ENCODE results near the gene PTPRN2.
A peak's percentile ranks its signal among the peaks of the same experiment; 100 is the strongest.

Gene PTPRN2

DNA sequence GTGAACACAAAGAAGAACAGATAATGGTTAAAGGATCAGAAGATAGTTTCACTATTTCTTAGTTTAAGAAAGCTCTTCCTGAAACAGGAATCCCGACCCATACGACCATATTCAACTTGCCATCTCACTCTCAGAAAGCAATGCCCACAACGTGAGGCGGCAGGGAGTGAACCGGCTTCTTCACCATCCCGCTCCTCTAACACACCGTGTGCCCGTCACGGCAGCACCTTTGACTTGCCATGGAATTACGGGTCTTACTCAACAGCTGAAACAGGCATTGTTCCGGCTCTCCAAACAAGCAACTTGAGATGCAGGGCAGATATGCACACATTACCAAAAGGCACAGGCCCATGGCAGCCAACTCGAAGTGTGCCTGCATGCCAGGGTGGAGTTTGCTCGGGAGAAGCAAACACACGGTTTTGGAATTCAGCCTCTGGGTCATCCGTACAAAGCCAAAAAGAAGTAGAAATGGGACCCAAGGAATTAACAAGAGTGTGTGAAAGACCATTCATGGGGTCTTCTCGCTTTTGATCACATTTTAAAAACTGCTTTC is 957.2 kb downstream of the PTPRN2 start:
- DNase-seq = no peak

DNA sequence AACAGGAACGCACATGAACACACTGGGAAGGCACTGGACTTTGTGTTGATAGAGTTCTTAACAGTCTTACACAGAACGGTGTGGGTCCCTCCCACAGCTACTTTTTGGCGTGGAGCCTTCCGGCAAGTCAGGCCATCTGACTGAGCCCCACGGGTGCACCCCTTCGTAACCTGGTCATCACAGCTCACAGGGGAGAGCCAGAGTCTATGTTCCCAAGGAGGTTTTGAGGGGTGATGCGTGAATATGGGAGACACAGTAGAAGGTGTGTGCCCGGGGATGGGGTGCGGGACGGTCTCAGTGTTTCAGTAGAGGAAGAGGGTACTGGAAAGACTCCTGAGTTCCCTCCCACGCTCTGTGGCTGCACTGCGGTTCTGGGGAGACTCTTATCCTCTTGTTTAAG is 959.2 kb downstream of the PTPRN2 start:
- no peak for DNase-seq

DNA sequence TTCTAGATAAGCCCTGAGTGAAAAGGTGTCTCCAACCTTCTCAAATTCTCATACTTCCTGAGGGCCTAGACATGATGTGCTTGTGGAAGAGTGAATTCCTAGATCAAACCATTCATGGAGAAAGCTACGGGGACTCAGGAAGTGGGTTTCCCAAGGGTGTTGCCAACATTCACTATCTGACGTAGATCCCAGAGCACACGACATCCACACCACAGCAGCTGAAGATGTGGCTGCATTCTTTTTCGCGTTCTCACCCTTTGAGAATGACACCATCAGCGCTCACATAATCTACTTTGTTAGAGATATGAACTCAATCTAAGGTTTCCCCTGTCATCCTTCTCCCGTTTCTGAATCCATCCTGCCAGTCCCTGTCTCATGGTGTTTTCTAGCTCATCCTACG is 960.0 kb downstream of the PTPRN2 start:
- no peak for DNase-seq

DNA sequence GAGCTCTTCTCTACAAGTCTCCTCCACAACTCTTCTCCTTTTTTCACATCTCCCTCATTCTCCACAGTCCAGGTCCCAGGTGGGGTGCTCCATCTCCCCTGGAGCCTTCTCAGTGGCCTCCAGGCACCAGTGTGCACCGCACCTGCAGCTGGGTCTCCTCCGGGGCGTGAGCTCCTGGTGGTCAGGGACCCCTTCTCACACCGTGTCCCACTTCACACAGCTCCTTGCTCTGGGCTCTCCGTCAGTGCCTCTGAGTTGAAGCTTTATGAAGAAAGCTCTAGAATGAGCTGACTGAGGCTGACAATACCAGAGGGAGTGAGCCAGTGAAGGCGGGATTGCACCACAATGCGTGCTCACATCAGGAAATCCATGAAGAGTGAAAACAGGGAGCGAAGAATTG is 960.6 kb downstream of the PTPRN2 start:
- DNase-seq = no peak

DNA sequence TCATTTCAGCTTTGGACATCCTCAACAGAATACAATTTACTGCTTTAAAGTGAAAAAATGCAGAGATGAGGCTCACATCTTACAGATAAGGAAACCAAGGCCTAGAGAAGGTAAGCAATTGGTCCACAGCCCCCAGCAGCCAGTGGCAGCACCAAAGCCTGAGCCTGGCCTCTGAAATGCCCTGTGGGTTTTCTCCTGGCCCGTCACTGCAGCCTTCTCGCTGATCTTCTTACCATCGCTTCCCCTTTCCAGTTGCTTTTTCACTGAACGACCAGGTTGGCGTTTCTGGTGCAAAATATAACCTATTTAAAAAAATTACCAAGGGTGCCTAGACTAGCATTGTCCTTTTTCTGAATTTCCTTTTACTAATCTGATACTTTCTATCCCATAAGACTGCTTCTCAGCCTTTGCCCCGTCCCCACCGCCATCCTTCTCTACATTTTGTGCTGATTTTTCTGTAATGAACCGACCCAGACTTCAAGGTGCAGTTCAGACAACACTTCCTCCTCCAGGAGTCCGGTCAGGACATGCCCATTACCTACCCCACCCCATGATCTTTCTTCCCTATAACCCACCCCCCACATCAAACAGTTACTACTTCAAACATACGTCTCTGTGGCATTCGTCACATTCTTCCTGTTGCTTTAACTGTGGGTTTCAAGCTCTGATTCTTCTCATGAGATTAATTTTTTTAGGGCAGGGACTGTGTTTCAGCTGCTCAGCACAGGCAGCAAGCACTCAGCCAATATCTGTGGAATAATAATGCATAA is 961.5 kb downstream of the PTPRN2 start:
- DNase-seq = no peak

DNA sequence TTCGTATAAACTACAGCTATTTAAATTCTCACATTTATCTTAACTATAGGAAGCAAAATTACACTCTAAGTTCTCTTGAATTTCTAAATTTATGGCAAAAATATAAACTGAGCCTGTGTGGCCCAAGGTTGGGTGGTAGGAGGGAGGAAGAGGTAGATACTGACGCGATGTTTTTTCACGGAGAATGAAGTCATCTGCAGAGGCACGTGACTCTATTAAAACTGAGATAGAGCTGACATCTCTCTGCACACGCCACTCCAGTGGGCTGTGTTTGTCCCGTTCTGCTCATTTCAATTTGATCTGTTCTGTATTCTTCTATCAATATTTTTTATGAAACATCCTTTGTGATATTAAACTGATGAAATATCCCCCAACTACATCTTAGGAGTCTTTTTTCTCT is 964.1 kb downstream of the PTPRN2 start:
- DNase-seq = no peak

DNA sequence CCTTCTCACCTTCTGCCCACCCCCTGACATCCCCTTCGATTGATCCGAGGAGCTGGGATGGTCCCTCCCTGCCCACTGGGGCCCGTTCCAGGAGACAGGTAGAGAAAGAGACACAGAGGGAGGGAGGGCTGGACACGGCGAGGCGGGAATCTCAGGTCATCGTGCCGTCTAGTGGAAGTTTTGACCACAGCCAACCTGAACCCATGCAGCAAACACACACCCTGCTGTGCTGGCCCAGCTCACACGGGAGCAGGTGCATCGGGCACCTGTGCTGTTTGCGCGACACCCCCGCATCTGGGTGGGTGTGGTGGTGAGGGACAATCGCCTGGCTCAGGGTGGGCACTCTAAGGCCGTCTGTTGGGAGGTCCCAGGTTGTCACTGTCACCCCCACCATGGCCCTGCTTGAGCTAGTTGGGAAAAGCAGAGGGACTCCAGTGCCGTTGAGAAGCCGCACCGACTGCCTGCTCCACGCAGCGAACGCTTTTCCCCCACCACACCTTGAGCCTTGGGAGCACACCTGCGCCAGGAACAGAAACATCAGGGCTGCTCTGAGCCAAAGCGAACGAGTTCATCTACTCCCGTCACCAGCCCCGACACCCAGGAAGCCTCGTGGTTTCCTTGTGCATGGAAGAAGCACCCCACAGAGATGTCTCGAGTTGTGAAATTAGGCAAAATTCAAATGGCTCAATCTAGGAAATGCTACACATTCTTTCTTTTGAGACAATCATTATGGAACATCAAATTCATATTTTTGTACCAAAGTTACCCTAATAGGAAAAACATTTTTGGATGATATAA is 965.0 kb downstream of the PTPRN2 start:
- DNase-seq = no peak

DNA sequence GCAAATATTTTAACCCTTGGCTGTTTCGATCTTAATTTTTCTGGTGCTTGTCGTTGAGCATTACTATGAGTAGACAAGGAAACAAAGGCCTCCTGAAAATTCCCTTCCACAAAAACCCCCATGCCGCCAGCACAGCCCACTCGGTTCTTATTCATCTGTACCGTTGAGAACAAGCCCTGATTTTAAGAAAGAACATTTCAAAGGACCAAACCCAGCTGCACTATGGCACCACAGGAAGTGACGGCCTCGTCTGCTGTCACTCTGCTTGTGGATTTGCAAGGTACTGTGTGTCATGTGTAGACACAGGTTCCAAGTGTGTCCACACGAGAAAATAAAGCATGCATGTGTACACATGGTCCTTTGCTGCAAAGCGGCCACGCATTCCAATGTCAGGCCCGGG is 965.6 kb downstream of the PTPRN2 start:
- DNase-seq = no peak

DNA sequence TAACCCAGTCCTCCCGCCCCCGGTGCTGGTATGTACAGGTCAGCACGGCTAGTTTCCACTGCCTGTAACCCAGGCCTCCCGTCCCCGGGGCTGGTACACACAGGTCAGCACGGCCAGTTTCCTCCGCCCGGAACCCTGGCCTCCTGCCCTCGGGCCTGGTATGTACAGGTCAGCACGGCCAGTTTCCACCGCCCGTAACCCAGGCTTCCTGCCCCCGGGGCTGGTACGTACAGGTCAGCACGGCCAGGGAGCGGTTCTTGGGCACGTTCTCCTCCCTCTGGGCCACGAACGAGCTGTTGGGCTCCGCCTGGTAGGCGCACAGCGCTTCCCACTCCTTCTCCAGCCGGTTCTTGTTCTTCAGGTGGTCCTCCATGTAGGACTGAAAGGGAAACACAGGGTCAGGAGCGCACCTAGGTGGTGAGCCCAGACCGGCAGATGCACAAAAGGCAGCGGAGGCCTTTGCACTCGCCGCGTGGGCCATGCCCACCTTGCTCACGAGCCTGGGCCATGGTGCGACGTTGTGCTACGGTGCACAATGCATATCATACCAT is 966.4 kb downstream of the PTPRN2 start:
- no peak for DNase-seq

DNA sequence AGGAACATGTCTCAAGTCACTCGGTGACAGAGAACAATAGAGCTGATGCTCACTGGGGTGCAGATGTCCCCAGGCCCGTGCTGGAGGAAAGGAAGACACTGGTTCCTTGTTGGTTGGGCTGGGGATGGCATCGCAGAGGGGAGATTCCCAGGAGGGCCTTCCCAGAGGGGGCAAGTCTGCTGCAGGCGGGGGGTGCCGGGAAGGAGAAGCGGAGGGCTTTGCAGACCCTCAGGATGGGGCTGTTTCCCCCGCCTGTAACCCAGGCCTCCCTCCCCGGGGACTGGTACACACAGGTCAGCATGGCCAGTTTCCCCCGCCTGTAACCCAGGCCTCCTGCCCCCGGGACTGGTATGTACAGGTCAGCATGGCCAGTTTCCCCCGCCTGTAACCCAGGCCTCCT is 967.0 kb downstream of the PTPRN2 start:
- no peak for DNase-seq

DNA sequence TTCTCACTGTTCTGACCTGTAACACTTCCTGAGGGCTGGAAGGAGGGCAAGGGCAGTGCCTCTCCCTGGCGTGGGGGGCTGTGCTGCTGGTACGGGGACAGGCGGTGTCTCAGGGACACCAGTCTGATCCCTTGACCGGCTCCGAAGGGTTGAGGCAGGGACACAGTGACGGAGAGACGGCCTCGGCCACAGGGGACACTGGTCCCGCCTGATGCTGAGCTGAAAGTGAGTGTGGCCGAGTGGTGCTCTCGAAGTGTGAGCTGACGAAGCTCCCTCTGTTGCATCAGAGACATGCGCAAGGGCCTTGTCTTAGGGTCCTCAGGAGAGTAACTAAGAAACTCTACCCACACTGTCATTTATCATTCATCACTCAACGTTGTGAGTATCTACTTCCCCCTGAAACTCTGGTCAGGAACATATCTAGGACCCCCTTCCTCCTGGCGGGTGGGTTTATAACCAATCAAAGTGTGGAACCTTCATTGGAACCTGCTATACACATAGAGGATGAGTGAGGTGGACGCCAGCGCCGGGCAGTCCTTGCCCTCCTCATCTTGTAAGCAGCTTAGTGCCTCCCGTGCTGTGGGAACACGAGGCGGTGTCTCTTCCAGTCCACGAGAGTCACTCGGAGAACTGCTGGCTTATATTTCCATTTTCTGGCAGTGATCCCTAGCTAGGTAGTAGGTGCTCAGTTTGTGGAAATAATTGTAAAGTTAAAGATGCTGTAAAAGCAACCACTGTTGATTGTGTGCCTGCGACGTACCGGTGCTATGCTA is 967.7 kb downstream of the PTPRN2 start:
- DNase-seq = no peak

DNA sequence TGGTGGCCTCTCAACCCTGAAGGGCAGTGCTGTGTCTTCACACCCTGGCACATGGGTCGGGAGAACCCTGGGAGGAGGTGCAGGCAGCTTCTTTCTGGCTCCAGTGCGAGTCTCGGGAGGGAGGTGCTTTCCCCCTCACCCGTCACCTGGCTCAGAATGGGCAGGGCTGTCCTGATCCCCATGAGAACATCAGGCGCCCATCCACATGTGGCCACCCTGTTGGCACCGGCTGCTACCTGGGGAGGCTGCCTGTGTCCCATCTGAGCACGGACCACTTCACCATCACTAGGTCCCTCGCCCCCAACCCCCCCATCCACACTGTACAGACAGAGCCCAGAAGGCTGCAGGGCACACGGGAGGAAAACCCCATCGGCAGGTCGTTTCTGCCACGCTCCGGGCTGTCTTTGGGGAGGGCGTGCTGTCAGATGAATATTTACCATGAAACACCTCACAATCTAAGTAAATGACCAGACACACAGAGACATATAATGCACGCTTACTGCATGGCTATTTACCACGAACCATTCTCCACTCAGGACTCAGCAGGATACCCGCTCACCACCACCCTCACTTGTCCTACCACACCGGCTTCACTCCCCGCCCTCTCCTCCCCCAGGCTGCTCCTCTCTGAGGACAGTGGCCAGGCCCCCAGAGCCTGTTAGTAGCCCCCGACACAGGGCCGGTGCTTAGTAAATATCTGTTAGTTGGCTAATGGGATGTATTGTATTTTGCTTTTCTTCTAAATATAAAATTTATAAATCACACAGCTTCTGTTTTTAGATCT is 968.6 kb downstream of the PTPRN2 start:
- DNase-seq = no peak

DNA sequence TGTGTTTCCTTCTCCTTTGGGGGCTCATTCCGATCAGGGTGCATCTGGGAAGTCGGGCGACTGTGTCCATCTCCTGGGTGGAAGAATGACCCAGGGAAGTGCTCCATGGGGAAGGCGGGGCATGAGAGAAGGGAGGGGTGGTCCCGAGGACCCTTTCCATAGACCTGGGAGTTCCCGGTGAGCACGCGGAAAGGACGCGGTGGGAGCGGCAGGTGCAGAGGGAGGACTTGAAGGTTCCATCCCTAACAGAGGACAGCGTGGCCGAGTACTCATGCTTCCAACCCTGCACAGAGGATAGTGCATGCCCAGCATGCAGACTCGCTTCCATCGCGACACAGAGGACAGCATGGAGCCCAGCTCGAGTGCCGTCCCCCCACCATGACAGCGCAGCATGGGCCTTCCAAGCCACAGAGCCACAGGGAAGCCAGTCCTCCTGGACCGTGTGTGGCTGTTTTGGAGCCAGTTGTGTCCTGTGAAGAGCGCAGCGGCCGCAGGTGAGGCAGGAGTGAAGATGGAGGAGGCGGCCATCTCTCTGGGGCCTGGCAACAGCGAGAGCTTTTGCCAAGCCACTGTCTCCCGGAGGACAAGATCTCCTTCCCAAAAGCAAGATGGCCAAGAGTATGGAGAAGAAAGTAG is 969.4 kb downstream of the PTPRN2 start:
- no peak for DNase-seq

DNA sequence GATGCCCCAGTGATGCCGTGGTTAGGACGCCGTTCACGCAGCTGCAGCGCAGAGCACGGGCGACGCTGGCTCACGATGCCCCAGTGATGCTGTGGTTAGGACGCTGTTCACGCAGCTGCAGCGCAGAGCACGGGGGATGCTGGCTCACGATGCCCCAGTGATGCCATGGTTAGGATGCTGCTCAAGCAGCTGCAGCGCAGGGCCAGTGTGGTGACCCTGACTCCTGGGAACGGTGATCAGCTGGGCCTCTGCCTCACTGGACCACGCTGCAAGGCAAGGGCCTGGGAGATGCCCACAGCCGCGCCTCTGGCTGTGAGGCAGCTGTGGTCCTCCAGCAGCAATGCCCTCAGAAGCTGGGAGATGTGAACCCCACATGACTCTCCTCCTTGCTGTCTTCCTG is 970.2 kb downstream of the PTPRN2 start:
- DNase-seq = no peak

DNA sequence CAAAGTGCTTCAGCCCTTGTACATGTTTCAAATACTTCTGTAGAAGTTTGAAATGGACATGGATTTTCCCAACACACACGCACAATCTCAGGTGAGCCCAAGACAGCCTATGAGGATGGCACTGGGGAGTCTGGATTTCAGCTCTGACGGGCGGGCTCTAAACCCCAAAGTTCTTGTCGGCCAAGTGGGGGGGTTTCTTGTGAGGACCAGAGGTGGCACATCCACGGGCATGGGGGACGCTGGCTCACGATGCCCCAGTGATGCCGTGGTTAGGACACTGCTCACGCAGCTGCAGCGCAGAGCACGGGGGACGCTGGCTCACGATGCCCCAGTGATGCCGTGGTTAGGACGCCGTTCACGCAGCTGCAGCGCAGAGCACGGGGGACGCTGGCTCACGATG is 970.7 kb downstream of the PTPRN2 start:
- DNase-seq = no peak

DNA sequence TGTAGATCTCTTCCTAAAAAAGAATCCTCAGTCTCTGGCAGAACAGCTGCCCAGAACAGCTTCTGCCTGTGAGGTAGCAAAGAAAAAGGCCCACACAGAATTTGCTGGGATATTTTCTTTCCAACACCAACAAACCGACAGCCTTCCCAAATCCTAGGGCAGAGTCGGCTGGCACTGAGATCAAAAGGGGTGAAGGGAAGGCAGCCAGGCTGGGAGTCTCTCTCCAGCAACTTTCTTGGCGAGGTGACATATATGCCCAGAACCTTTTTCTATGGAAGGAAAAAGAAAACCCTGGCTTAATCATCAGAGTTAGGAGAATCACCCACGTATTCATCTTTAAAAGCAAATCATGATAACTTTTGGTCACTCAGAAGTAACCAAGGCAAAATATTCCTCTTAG is 971.2 kb downstream of the PTPRN2 start:
- DNase-seq = no peak

DNA sequence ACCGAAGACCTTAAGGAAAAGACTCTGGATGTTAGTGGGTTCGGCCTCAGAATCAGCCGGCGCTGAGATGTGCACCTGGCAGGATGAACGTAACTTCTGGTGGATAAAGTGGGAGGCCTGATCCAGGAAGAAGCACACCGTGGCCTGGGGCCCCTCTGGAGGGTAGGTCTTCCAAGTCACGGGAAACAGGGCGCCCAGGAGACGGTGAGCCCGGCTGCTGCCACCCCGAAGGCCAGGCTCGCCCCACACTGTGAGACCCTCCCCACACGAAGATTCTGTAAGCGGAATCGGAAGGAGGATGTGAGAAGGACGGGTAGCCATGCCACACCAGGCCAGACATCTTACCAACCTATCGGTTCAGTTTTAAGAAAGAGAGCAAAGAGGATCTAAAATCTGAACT is 971.8 kb downstream of the PTPRN2 start:
- DNase-seq = no peak

DNA sequence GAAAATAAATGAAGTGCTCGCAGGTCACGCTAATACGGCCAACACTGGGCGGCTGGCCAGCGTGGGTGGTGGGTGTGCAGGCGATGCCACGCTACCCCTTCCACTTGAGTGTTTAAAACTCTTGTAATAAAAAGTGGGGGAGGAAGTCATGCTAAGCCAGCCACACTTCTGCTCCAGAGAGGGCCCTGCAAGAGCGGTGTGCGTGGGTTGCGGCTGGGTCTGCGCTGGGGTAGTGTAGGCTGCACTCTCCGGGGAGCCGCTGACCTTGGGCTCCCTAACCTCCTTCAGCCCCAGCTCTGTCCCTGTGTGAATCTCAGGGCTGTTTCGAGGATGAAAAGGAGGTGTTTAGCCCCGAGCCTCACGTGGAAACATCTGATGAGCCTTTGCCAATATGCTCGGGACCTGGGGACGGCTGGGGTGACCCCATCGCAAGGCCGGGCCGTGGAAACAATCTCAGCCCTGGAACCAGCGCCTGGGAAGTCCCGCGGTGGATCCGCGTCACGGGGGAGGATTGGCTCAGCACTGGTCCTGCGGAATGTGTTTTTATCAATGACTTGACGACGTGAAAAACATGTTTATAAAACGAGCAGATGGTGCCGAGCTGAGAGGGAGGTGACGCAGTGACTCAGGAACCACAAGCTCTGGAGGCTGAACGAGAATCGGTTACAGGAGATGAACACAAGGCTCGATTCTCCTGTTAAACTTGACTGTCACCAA is 972.4 kb downstream of the PTPRN2 start:
- peak; percentile 27 for DNase-seq

DNA sequence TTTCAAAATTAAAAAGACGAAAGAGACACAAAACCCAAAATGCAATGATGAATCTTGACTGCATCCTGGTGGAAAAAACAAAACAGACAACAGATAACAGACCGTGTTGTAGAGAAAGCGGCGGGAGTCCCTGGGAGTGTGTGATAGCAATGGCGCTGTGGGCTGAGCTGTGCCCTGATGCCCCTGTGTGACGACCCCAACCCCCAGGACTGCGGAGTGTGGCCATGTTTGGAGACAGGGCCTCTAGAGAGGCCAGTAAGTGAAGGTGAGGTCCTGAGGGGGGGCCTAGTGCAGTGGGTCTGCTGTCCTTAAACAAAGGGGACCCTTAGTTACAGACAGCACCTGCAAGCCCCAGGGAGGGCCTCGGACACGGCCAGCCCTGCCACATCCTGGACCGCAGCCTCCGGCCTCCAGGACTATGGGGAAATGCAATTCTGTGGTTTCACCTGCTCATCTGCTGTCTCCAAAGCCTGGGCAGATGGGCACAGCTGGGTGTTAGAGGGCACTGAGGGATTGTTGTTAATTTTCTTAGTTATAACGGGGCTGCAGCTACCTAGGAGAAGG is 973.1 kb downstream of the PTPRN2 start:
- no peak for DNase-seq

DNA sequence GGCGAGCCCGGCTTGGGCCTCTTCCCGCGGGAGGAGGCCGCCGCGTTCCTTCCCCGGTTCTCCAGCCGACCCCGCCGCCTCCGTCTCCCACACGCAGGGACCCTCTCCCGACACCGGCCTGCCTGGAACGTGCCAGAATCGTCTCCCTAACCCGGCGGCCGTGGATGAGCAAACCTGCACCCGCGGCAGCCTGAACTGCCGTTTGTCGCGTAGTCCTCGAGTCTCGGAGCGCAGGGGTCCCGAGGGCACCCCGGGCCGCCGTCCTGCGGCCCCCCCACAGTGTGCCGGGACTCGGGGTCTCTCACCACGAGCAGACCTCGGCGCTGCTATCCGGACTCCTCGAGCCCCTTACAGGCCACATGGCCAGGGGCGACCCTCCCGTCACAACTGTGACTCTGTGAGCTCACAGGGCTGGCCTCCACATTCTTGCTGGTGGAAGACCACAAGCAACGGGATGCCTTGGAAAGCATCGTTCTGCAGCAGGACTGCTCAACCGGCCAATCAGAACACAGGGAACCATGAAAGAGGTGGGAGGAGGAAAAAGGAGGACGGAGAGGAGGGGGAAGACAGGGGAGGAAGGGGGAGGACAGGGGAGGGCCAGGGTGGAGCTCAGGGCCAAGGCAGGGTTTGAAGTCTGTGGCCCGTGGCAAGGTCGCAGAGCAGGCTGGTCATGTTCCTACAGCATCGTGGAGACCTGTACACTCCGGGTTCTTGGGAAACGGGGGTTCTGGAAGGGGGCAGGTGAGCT is 973.9 kb downstream of the PTPRN2 start:
- no peak for DNase-seq
